Kidney (tissue), 14 donors: ENCODE data around the gene ZBTB14. TPM values are rescaled to one million over a fixed set of nuclear protein-coding genes. Genes with fewer than 3 reads are reported as not detected.

Experiments used
- DNase-seq, 5 donors: peaks; one replicate each; pipeline ENCODE4 v3.0.0-alpha.2; 2013 to 2020
- FAIRE-seq: peaks from 2 replicates; lab custom pipeline; 2012; peaks lifted over from hg19 to GRCh38; lab: Jason Lieb, UNC
- H3K27ac ChIP-seq, 2 donors: one replicate each; pipeline ENCODE4 v1.7.0; 2013; ENCODE audit warnings: low read depth in 2 of 2, low read length in 2 of 2, inconsistent platforms in 1 of 2
- H3K27me3 ChIP-seq: one replicate; pipeline ENCODE4 v1.7.1; 2013; ENCODE audit warnings: low read length, inconsistent platforms; ENCODE audit not compliant: control insufficient read depth, insufficient read depth
- H3K36me3 ChIP-seq, 3 donors: one replicate each; pipeline versions ENCODE4 v1.7.0 to v1.7.1; 2013; ENCODE audit warnings: low read length in 3 of 3, control low read depth in 1 of 3, inconsistent platforms in 1 of 3; ENCODE audit not compliant: insufficient read depth in 3 of 3, control insufficient read depth in 2 of 3
- H3K4me1 ChIP-seq, 3 donors: one replicate each; pipeline versions ENCODE4 v1.7.0 to v1.7.1; 2013; ENCODE audit warnings: low read length in 3 of 3, inconsistent platforms in 1 of 3, low read depth in 1 of 3; ENCODE audit not compliant: control insufficient read depth in 2 of 3, insufficient read depth in 2 of 3
- H3K4me3 ChIP-seq, 3 donors: one replicate each; pipeline versions ENCODE4 v1.7.0 to v1.8.1; 2013; ENCODE audit warnings: low read length in 3 of 3, control low read depth in 1 of 3, inconsistent platforms in 1 of 3
- H3K9ac ChIP-seq, 3 donors: one replicate each; pipeline versions ENCODE4 v1.7.0 to v1.7.1; 2013; ENCODE audit warnings: low read length in 3 of 3, control low read depth in 1 of 3, inconsistent platforms in 1 of 3
- H3K9me3 ChIP-seq, 3 donors: one replicate each; pipeline versions ENCODE4 v1.7.0 to v1.7.1; 2013; ENCODE audit warnings: low read length in 3 of 3, control low read depth in 1 of 3, inconsistent platforms in 1 of 3; ENCODE audit not compliant: control insufficient read depth in 2 of 3, insufficient read depth in 1 of 3
- intact Hi-C: fragments of 100-400 bp; cut with DNase I; formaldehyde crosslinking; loops from one replicate; pipeline ENCODE4 v1.11.1; 2022
- polyA plus RNA-seq: library from polyadenylated mRNA; stranded (reverse); fragments of 350-450 nt; fragmentation: Illumina TruSeq; extraction: RNeasy Lipid Tissue Mini Kit (QIAGEN cat#74804); gene quantifications from one replicate; pipeline ENCODE4 v1.2.3, GENCODE V29; 2014; ENCODE audit warnings: low read depth, low replicate concordance; ENCODE audit not compliant: insufficient read depth
- total RNA-seq: library from RNA; stranded (reverse); fragmentation: NEBNext Ultra II Directional; extraction: Animal tissue kit (Norgen Biotek cat#: 25700); gene quantifications from one replicate; pipeline ENCODE4 v1.2.1, GENCODE V29; 2021
- TF ChIP-seq, protein P1 (sequence below): IDR thresholded peaks from 3 replicates; pipeline ENCODE4 v1.5.1; 2012; ENCODE audit warnings: mild to moderate bottlenecking, moderate library complexity, borderline replicate concordance; ENCODE audit not compliant: insufficient read depth; ENCODE audit errors: extremely low read depth
- donor health status: control.
- donor health status: control.
- donor health status: control.
- donor health status: control.
- donor health status: control.
- donor health status: DM: yes; HTN: yes; CAD: no.
- donor health status: Normal renal cell carcinoma (clear cell type).

ZBTB14 gene
- total and polyA plus RNA-seq, 2 donors from 2014 or later, result 6.7 to 17.5 TPM

DNA sequence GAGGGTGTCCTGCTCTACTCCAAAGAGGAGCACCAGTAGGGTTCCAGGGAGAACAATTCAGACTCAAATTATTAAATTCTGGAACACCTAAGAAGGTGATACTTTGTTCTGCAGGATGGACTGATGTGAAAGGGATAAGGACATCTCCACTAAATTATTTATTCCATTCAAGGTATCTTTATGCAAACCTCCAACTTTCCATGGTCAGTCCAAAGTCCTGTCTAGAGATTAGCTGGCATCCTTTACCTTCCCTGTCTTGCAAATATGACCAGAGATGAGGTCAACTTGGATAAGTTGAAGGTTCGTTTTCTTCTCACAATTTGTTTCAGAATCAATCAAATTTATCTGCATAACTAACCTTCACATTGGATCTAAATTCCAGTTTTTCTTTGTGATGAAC, 8.7 kb upstream of the ZBTB14 start:
- no peak for DNase-seq
- no peaks in the 10 kb centered on the region for H3K4me1 ChIP-seq
- no peaks in the 10 kb centered on the region for H3K36me3 ChIP-seq
- H3K4me3 ChIP-seq, result no peak overlapping the region
- no peaks in the 10 kb centered on the region for H3K9me3 ChIP-seq
- H3K9ac ChIP-seq, result no peak overlapping the region
- intact Hi-C loops, result no loop called here
- H3K27ac ChIP-seq, result no peak overlapping the region
- H3K27me3 ChIP-seq, result no peaks in the 10 kb centered on the region
- no peak for FAIRE-seq
- TF ChIP-seq, protein P1, sequence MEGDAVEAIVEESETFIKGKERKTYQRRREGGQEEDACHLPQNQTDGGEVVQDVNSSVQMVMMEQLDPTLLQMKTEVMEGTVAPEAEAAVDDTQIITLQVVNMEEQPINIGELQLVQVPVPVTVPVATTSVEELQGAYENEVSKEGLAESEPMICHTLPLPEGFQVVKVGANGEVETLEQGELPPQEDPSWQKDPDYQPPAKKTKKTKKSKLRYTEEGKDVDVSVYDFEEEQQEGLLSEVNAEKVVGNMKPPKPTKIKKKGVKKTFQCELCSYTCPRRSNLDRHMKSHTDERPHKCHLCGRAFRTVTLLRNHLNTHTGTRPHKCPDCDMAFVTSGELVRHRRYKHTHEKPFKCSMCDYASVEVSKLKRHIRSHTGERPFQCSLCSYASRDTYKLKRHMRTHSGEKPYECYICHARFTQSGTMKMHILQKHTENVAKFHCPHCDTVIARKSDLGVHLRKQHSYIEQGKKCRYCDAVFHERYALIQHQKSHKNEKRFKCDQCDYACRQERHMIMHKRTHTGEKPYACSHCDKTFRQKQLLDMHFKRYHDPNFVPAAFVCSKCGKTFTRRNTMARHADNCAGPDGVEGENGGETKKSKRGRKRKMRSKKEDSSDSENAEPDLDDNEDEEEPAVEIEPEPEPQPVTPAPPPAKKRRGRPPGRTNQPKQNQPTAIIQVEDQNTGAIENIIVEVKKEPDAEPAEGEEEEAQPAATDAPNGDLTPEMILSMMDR, result no peak

DNA sequence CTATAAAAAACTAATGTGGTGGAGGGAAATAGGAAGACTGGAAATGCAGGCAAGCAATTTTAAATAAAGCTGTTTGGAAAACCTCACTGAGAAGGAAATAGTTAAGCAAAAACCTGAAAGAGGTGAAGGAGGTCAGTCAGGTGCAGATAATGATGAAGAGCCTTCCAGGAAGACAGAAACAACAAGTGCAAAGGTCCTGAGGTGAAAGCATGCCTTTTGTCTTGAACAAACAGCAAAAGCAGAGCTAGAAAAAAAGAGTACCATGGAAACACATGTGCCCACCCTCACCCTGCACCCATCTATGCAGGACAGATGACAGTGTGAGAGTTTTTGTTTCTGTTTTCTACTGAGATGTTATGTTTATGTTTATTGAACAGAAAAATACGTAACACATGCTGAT, 8.1 kb upstream of the ZBTB14 start:
- no peak for FAIRE-seq
- H3K9me3 ChIP-seq, result no peaks in the 10 kb centered on the region
- H3K27me3 ChIP-seq, result peaks cover 2% of the 10 kb centered on the region
- H3K27ac ChIP-seq, result no peak overlapping the region
- no peak for DNase-seq
- no peaks in the 10 kb centered on the region for H3K4me1 ChIP-seq
- H3K9ac ChIP-seq, result no peak overlapping the region
- no peak overlapping the region for H3K4me3 ChIP-seq
- TF ChIP-seq, protein P1, result no peak
- H3K36me3 ChIP-seq, result no peaks in the 10 kb centered on the region
- intact Hi-C loops, result no loop called here

DNA sequence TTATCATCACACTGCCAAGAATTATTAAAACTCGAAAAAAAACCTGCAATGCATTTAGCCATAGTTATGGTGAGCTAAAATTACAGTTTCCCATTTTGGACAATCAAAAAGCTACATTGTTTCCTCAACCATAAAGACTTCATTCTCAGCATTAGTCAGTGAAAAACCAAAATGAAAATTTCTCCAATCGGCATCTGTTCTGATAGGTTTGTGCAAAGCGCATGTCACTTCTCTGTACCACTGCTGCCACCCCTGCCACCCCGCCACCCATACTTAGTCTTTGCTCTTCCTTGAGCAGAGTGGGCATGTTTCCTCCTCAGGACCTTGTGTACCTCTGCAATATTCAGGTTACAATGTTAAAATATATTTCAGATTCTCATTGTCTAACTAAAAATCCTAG, 7.1 kb upstream of the ZBTB14 start:
- Histone ChIP-seq H3K4me1 (no peaks in the 10 kb centered on the region), H3K9me3 (no peaks in the 10 kb centered on the region), H3K27ac (no peak overlapping the region), H3K9ac (no peak overlapping the region), H3K4me3 (no peak overlapping the region), H3K36me3 (no peaks in the 10 kb centered on the region), H3K27me3 (peaks cover 2% of the 10 kb centered on the region)
- DNase-seq (no peak), FAIRE-seq (no peak)
- TF ChIP-seq, protein P1, result no peak
- intact Hi-C loops, result no loop called here

DNA sequence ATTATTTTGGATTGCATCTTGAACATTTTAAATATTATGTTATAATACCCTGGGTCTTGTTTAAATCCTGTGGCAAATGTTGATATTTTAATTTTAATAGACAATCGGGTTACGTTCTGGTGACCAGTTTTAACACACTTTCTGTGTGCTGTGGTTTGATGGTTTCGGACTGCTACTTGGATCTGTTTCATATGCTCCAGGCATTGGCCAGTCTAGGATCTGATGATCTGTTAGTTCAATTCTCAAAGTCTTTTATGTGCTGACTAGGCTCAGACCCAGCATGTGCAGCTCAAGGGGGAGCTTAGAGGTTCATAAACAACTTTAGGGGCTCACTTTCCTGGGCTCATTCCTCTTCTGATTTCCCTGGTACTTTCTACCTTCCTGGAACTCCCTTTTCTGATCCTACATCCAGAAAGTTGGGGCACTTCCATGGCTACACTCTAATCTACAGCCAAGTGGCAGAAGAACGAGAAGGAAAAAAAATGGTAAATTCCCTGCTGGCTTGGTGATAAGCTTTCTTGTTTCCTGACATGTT, 5.0 kb upstream of the ZBTB14 start:
- DNase-seq, result no peak
- TF ChIP-seq, protein P1, result no peak
- H3K27me3 ChIP-seq, result peaks cover 2% of the 10 kb centered on the region
- FAIRE-seq, result no peak
- H3K36me3 ChIP-seq, result no peaks in the 10 kb centered on the region
- H3K27ac ChIP-seq, result no peak overlapping the region
- no peaks in the 10 kb centered on the region for H3K9me3 ChIP-seq
- H3K4me1 ChIP-seq, result no peaks in the 10 kb centered on the region
- intact Hi-C loops, result no loop called here
- H3K4me3 ChIP-seq, result no peak overlapping the region
- no peak overlapping the region for H3K9ac ChIP-seq
